ENCODE data around the gene PAX2.

The PAX2 gene

GRCh38 chr10:100751211-100751933 lies 6.0 kb downstream of the PAX2 start:
- DNase-seq (ENCODE audit: low spot score) (no peak), FAIRE-seq (no peak)

- DNase-seq (ENCODE audit: low spot score) (no peak), FAIRE-seq (no peak)
Measured at GRCh38 chr10:100755821-100756220, 10.4 kb downstream of the PAX2 start.

DNA sequence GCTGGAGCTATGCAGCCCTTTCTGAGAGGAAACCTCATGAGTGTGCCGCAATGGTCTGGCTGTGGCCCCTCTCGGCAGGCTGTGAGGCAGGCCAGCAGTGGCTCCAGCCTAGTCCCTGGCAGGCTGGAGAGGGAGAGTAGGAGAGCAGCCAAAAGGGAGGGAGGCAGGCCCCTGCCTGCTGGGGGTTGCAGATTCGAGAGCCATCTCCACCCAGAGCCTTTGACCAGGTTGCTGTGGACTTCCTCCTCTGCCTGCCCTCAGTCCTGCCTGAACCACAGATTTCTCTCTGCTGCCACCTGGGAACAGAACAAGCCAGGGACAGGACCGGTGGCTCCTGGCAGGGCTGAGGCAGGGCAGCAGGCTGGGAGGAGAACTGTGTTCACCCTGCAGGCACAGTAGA lies 13.9 kb downstream of the PAX2 start:
- FAIRE-seq (no peak), DNase-seq (ENCODE audit: low spot score) (no peak)

DNA sequence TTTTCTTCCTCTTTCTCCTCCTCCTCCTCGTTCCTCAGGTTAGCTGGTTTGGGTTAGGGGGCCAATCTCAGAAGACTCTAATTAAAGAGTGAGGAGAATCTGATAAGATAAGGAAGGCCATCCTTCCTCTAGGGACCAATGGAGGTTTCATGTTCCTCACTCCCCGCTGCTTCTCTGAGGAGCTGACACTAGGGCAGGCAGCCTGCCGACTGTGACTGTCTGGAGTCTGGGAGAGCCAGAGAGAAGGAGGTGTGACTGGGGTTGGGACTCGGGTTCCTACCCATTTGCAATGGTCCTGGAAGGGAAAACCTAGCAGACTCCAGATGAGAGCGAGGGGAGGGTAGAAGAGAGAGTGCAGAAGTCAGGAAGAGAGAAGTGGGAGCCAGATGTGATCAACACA lies 15.3 kb downstream of the PAX2 start:
- FAIRE-seq (no peak), DNase-seq (ENCODE audit: low spot score) (no peak)

- FAIRE-seq, result no peak
Measured at GRCh38 chr10:100761191-100761590, 15.8 kb downstream of the PAX2 start.

DNA sequence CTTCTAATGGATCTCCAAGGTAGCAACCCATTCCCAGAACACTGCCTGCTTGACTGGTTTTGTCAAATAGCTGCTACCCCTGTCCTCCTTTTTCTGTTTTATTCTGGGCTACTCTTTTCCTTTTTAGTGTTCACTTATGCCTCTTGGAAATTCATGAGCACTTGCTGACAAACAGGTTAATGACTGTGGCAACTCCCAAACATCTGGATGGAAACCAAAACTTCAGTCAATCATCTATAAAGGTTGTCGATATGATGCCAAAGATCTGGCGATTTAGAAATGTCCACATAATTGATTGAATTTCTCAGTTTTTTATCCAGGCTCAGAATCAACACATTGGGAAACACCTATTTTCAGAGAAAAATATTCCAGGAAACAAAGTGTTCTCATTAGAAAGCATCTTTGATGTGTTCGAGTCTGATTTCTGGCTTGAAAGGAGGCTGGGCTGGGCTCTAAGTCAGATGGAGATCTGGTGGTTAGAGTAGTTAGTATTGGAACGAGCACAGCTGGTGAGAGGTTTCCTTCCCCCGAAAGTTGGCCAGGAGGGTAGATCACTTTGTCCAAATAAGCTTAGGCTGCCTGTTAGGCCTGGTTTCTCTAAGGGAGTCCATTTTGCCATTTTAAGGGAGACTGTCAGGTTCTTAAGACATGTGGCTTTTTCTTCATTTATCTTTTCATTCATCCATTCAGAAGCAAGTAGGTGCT lies 17.8 kb downstream of the PAX2 start:
- no peak for FAIRE-seq
- DNase-seq (ENCODE audit: low spot score), result no peak

More at GRCh38 chr10:100761191-100761590, 15.8 kb downstream of the PAX2 start:
- no peak for DNase-seq (ENCODE audit: low spot score)

DNA sequence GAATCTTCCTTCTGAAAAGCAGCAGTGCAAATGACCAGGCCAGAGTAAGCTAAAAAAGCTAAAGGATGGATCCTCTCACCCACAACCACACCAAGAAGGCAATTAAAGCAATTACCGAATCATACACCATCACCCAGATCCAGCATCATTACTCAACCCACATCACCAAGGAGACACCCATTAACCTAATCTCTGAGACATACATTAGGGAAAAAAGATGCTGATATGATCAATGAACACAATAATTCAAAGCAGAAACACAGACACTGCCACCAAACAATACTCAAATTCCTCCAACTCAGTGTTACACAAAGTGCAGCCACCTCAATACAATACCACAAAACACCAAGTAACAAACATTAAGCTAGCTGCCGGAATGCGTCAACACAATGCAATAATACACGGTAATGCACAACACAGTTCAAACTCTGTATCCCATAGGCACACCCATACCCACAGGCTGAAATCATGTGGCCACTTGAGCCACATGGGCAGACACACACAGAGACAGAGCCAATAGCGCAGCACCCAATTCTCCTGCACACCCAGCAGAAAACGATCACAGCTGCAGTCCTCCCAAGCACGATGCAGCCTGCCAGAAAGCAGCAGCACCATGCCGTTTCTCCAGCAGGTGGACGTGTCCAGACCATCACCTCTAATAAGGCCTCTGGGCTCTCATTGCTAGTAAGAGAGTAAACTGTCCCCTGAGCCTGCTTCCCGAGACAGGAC lies 21.5 kb downstream of the PAX2 start:
- peak; percentile 16 for DNase-seq (ENCODE audit: low spot score)

DNA sequence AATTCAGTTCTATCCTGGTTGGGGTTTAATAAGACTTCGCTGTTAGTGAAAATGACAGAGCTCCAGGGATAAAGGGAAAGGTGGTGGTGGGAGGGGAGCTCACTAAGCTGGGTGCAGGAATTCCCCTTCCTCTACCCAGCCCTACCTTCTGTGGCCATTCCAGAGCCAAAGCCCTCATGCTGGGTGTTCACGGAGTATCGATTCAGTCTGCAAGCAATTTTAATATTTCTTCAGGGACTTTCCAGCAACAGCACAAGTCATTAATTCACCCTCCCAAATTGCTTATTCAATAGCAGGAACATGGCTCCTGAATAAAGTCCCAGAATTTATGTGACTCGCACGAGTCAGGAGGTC lies 22.0 kb downstream of the PAX2 start:
- no peak for DNase-seq (ENCODE audit: low spot score)
- no peak for FAIRE-seq

More for the DNA sequence above, 21.5 kb downstream of the PAX2 start:
- FAIRE-seq, result peak; percentile 87

DNA sequence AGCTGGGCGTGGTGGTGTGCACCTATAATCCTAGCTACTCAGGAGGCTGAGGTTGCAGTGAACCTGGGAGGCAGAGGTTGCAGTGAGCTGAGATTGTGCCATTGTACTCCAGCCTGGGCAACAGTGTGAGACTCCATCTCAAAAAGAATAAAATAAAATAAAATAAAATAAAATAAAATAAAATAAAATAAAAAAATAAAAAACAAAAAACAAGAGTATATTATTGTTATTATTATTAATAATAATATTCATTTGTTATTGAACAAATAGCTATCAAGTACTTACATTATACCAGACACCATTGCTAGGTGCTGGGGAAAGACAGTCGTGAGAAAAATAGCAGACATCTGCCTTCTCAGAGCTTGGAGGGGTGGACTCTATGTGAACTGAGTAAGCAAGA lies 24.1 kb downstream of the PAX2 start:
- DNase-seq (ENCODE audit: low spot score) (no peak), FAIRE-seq (no peak)

DNA sequence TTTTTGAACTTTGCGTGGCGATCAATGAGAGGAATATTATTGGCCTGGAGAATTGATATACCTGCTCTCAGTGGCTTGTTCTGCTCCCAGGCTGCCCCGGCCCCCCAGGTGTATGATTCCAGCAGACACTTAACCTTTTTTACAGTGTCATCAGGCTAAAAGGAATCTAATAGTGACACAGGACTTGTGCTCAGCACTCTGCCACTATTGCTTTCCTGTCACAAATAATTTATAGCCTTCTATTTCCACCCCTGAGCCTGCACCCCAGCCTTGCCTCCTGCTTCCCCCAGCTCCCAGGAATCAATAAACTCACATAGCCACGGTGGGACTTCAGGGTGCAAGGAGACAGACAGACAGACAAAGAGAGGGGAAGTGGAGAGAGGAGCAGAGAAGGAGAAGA lies 28.3 kb downstream of the PAX2 start:
- FAIRE-seq, result no peak
- DNase-seq (ENCODE audit: low spot score), result no peak

DNA sequence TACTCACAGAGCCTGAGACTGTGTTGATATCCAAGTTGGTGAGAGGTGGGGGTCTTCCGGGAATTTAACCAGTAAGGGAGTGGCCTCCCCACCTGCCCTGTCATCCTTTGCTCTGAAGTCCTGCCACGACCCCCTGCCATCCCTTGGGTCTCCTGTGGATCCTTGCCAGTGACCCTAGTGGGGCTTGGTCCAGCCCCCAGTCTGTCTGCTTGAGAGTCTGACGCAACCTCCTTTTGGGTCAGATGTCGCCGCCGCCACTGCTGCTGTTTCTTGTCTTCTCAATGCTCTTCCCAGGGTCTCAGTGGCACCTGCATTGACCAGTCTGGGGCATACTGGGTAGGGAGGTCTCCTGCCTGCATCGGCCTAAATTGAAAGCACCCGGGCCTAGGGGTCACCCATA lies 28.8 kb downstream of the PAX2 start:
- DNase-seq (ENCODE audit: low spot score) (no peak), FAIRE-seq (no peak)

DNA sequence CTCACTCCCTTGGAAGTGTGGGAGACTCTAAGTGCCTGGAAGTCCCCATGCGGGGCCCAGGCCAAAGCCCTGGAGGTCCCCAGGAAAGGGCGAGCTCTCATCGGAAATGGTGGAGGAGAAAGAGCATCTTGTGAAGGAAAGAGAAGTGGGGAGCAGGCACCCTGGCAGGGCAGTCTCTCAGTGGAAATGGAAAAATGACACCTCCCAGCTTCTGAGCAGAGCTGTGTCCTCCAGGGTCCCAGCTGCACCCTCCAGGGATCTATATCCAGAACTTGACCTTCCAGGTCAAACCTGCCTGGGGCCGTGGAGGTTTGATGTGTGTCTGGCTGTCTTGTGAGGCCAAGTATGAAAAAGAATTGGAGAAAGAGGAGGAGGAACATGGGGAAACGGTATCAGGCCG lies 29.5 kb downstream of the PAX2 start:
- DNase-seq (ENCODE audit: low spot score) (no peak), FAIRE-seq (no peak)

DNA sequence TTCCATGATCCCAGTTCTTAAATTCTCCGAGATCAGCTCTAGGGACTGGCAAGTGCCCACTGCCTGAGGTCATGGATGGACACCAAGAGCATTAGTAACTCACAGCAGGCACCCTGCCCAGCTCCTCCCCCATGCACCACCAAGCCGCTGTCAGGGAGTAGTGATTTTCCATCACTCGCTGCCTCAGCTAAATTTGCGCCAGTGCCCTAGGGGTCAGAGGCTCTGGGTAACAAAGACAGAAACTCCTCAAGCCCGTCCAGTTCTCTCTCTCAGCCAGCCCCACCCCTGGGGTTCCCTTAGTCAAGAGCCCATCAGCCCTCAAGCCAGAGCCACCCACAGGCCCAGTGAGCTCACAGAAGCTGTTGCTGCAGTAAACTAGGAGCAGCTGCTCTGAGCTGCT lies 30.0 kb downstream of the PAX2 start:
- FAIRE-seq (no peak), DNase-seq (ENCODE audit: low spot score) (no peak)

- DNase-seq (ENCODE audit: low spot score) (no peak), FAIRE-seq (no peak)
Measured at GRCh38 chr10:100775871-100776270, 30.5 kb downstream of the PAX2 start.

DNA sequence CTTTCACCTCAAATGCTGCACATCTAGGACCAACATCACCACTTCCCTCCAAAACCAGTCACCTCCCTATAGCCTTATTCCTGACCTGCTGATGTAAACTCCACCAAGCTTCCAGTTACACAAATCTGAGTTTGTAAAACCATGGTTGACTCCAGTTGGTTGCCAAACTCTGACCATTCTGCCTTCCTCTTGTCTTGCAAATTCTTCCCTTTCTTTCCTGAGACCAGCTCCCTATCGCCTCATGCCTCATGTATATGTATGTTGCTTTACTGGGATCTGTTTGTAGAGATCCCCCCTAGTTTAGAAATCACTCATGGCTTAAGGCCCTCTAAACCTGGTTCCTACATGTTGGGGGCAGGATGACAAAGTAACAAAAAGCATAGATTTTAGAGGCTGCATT lies 31.3 kb downstream of the PAX2 start:
- FAIRE-seq, result no peak

GRCh38 chr10:100779329-100779728 lies 33.9 kb downstream of the PAX2 start:
- no peak for FAIRE-seq
- no peak for DNase-seq (ENCODE audit: low spot score)

More for the DNA sequence above, 31.3 kb downstream of the PAX2 start:
- no peak for DNase-seq (ENCODE audit: low spot score)

DNA sequence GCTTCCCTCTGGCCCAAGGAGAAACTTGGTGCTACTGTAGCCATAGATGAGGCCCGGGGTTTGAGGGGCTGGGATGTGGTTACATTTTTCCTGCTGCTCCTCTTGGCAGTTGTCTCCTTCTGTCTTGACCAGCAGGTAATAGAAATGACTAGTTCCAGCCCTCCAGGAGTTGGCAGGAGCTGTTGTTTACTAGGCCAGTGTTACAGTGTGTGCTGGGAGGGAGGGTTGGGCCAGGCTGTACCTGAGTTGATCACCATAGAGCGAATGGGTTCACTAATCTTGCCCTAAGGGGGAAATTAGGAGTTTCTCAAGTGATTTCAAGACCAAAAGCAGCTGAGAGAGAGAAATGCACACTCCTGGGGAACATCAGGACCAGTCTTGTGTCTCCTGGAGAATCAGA lies 34.9 kb downstream of the PAX2 start:
- DNase-seq (ENCODE audit: low spot score) (no peak), FAIRE-seq (no peak)

GRCh38 chr10:100781145-100781665 lies 35.8 kb downstream of the PAX2 start:
- no peak for FAIRE-seq
- DNase-seq (ENCODE audit: low spot score), result no peak

- no peak for FAIRE-seq
- DNase-seq (ENCODE audit: low spot score), result no peak
Measured at GRCh38 chr10:100782461-100783244, 37.3 kb downstream of the PAX2 start.

DNA sequence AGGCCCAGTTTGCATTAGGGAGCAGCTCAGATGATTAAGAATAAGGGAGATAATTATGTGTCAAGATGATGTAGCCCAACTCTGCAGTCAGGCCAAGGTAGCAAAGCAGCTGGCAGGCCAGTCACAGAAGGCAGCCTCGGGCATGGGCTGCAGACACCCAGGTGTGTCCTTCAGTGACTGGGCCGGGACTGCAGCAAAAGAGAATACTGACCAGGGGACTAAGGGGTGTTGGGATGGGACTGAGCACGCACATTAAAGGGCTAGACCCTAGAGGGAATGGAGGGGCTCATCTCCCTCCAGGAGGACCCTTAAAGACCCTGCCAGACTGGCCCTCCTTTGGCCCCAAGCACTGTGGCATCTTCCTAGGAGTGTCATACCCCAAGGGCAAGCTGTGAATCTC lies 38.7 kb downstream of the PAX2 start:
- no peak for FAIRE-seq

GRCh38 chr10:100786591-100786990 lies 41.2 kb downstream of the PAX2 start:
- FAIRE-seq, result no peak

More for the DNA sequence above, 38.7 kb downstream of the PAX2 start:
- no peak for DNase-seq (ENCODE audit: low spot score)

More at GRCh38 chr10:100786591-100786990, 41.2 kb downstream of the PAX2 start:
- DNase-seq (ENCODE audit: low spot score), result no peak
